Measurements from ENCODE around the gene SLC9C1.

- TF ChIP-seq HDAC2 (CRISPR knock-in tag; IDR thresholded peaks at IDR 0.05) (no peak), CTCF (CRISPR knock-in tag; IDR thresholded peaks at IDR 0.05) (no peak), ZNF362 (CRISPR knock-in tag; IDR thresholded peaks at IDR 0.05; ENCODE audit: borderline replicate concordance) (no peak), CCDC6 (CRISPR knock-in tag; IDR thresholded peaks at IDR 0.05) (no peak), ISL2 (CRISPR knock-in tag; IDR thresholded peaks at IDR 0.05) (no peak), MXD1 (CRISPR knock-in tag; IDR thresholded peaks at IDR 0.05) (no peak), CBX5 (CRISPR knock-in tag; IDR thresholded peaks at IDR 0.05; ENCODE audit: borderline replicate concordance) (no peak)
These were observed 25.7 kb upstream of the SLC9C1 start for GRCh38 chr3:112319516-112320276.
